GM18499 (cell line): ENCODE data around the gene ZNF548.
A peak's percentile ranks its signal among the peaks of the same experiment; 100 is the strongest.
"Not testable (repeated sequence)": the region's sequence is repeated elsewhere in the genome, so short reads cannot be mapped to it uniquely, and the experiment has no call there.

Source experiments
- ATAC-seq: cut with Tn5 transposase; IDR thresholded peaks from one replicate; pipeline ENCODE4 v1.9.1; 2021; ENCODE audit warnings: moderate number of reproducible peaks; ENCODE audit not compliant: insufficient read depth, unreplicated experiment

ZNF548 gene

DNA sequence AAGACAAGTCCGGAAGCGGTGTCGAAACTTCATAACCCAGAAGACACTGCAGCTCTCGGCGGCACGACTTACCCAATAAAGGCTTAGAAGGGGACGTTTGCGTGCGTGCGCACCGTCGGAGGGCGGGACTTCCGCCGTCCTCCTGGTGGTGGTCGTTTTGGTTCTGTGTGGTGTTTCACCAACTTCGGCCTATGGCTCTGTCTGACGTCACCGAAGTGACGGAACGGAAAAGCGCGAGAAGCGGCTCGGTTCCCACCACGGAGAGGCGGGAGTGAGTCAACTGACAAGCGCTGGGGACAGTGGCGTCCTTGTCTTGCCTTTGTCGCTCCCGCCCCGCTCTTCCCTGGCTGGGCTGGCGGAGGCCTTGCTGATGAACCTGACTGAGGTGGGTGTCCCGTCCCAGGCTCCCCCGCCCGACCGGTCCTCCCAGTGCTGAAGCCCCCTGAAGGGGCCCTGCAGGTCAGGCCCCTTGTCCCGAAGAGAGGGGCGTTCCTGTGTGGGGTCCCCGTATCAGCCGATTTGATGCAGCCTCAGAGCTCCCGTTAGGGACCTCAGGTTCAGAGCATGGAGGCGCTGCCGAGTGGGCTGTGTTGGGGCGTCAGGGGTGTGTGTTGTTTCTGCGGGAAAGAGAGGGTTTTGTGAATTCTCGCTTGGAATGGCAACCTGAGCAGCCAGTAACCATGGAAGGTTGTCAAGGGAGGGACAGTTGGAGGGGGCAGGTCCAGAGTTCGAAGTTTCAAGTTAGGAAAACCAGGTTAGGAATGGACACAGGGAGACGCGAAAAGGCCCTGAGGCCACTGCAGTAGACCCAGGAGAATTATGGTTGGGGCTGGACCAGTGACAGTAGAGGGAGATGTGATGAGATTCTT lies at the start of gene ZNF548:
Gene ZNF548, plus strand, starts transcription at position 125 of the 869 bp plus-strand sequence. Its CDS starts 246 bp downstream, at position 371.
- ATAC-seq, result peak; percentile 94

DNA sequence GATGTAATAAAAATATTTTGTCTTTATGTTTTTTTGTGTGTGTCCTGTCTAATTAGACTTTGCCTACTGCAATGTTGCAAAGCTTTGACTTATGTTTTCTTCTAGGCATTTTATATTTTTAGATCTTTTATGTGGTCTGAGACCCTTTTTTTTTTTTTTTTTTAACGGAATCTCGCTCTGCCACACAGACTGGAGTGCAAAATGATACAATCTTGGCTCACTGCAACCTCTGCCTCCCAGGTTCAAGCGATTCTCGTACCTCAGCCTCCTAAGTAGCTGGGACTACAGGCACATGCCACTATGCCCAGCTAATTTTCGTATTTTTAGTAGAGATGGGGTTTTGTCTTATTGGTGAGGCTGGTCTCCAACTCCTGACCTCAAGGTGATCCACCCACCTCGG lies 47.1 kb upstream of the ZNF548 start:
- no peak for ATAC-seq

DNA sequence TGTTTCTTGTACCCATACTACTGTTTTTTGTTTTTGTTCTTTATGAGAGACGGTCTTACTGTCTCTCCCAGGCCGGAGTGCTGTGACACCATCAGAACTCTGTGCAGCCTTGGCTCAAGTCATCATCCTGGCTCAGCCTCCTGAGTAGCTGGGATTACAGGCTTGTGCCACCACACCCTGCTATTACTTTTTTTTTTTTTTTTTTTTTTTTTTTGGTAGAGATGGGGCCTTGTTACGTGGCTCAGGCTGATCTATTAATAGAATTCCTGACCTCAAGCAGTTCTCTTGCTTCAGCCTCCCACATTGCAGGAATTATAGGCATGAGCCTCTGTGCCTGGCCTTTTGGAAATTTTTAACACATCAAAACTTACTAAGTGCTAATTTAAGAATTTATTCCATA lies 41.5 kb upstream of the ZNF548 start:
- ATAC-seq, result no peak

DNA sequence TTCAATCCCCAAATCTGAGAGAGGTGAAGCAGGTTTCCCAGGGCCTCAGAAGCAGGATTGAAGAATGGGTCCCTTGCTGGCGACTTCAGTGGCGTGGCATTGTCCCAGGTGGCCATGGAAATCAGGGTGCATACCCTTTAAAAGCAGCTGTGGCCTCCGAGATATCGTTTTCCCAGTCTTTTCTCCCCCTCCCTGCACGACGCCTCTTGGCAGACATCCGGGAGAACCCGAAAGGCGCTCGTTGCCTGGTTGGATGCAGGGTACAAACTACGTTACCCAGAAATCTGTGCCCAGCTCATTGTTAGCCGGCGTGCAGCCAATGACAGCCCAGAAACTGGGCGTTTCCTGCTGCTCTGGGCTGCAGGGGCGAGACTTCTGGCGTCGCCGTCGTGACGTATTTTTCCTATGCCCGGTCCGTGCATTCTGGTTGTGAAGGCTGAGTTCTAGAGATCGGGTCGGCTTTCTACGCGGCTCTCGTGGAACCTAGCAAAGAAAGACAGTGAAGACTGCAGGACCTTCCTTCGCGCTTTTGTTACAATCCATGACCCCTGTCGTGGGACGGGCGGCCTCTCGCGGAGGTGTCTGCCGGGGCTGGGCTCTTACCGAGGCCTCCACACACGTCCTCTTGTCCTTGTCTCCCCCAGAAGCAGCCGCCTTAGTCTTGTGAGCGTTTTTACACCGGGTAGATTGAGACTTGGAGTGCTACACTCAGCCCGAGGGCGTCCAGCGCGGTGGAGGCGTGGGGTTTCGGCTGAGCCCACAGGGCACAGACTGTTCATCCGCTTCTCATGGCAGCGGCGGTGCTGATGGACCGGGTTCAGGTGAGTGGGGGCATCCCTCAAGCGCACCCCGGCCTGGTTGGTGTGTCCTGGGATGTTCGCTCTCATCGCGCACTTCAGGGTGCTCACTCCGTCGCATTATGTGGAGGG lies 38.5 kb upstream of the ZNF548 start, which contains the start of gene ZNF304:
Gene ZNF304, plus strand, starts transcription at position 395 of the 929 bp plus-strand sequence. Its CDS starts 394 bp downstream, at position 789.
- ATAC-seq, result peak; percentile 93

DNA sequence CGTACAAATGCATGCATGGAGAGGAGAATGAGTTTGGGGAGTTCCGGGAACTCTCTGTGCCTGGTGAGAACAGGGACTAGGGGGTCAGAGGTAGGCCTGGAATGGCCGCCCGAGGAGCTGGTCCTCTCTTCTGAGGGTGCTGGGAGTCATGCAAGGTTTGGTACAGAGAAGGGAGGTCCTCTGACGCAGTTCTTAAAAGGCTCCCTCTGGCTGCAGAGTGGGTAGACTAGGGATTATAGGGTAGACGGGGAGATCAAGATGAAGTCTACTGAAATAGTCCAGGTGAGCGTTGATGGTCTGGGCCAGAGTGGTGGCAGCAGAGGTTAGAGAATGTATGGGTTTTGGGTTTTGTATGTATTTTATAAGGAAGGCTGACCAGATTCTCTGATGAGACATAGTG lies 37.8 kb upstream of the ZNF548 start:
- ATAC-seq, result no peak

DNA sequence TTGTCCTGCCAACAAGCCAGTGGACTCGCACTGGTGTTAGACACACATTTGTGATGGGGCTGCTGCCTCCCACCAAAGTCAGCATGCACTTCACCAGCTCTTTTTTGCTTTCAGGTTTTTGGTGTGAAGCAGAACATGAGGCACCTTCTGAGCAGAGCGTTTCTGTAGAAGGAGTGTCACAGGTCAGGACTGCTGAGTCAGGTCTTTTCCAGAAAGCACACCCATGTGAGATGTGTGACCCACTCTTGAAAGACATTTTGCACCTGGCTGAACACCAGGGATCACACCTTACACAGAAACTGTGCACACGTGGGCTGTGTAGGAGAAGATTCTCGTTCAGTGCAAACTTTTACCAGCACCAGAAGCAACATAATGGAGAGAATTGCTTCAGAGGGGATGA lies 33.7 kb upstream of the ZNF548 start:
- no peak for ATAC-seq

DNA sequence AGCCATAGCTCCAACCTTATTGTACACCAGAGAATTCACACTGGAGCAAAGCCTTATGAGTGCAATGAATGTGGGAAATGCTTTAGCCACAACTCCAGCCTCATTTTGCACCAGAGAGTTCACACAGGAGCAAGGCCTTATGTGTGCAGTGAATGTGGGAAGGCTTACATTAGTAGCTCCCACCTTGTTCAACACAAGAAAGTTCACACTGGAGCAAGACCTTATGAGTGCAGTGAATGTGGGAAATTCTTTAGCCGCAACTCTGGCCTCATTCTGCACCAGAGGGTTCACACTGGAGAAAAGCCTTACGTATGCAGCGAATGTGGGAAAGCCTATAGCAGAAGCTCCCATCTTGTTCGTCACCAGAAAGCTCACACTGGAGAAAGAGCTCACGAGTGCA lies 32.2 kb upstream of the ZNF548 start:
- ATAC-seq, result no peak

DNA sequence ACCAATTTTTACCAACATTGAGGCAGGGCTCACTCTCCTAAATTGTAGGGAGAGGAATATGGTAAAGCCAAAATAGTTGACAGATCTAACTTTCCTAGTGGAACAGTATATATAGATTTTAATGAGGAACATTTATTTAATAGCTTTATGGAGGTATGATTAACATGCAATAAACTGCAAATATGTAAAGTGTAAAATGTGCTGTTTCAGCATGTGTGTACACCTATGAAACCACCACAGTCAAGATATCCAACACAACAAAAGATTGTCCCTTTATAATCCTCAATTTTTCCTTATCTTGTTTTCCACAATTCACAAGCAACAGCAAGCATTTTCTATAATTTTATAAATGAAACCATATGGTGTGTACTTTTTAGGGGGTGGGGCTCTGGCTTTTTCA lies 30.4 kb upstream of the ZNF548 start:
- ATAC-seq, result no peak

DNA sequence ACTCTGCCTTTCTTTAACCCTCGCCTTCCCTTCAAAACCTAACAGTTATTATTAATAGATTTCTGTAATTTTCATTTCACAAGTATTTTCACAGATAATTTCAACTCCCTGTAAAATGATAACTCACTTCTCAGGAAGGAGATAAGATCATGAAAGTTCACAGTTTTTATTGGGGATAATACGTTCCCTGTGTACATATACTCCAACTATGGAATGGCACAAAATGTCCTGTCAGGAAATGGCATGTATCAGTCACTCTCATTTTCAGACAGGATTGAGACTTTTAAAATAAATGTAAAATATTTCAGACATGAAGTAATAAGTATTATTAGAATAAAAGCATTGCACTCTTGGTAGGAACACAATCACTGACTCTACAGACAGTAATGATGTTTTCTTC lies 27.2 kb upstream of the ZNF548 start:
- ATAC-seq, result no peak

DNA sequence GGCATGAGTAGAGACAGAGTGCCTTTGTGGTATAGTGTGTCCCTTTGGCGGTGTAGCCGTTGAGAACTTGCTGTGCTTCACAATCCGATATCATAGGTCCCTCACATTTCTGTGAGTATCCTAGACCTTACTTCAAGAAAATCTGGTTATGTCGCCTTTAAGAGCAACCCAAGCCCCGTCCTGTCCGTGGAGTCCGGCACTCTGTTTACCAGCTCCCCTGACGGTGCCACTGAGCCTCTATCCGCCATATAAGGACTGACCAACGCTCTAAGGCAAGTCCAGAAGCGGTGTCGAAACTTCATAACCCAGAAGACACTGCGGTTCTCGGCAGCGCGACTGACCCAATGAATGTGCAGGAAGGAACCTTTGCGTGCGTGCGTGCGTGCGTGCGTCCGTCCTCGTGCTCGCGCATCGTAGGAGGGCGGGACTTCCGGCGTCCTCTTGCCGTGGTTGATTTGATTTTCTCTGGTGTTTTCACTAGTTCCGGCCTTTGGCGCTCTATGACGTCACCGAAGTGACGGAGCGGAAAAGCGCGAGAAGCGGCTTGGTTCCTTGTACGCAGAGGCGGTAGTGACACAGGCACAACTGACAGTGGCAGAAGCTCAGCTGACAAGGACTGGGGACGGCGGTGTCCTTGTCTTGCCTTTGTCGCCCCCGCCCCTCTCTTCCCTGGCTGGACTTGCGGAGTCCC lies 26.5 kb upstream of the ZNF548 start, which contains the start of the genes TRAPPC2B and ZNF547:
Gene TRAPPC2B, plus strand, starts transcription at position 555 of the 691 bp plus-strand sequence. CDS start 1,283 bp downstream, outside the sequence.
Gene ZNF547, plus strand, starts transcription at position 555 of the 691 bp plus-strand sequence. CDS start 5,005 bp downstream, outside the sequence.
- ATAC-seq, result peak; percentile 95

DNA sequence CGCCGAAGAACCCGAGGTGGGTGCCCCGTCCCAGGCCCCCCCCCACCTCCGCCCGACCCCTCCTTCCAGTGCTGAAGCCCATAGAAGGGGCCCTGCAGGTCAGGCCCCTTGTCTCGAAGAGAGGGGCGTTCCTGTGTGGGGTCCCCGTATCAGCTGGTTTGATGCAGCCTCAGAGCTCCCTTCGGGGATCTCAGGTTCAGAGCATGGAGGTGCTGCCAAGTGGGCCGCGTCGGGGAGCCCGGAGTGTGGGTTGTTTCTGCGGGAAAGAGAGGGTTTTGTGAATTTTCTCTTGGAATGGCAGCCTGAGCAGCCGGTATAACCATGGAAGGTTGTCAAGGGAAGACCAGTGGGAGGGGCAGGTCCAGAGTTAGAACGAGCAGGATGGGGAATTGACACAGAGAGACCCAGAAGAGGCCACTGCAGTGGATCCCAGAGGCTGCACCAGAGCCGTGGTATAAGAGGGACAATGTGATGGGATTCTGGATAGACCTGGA lies 25.9 kb upstream of the ZNF548 start:
- no peak for ATAC-seq

DNA sequence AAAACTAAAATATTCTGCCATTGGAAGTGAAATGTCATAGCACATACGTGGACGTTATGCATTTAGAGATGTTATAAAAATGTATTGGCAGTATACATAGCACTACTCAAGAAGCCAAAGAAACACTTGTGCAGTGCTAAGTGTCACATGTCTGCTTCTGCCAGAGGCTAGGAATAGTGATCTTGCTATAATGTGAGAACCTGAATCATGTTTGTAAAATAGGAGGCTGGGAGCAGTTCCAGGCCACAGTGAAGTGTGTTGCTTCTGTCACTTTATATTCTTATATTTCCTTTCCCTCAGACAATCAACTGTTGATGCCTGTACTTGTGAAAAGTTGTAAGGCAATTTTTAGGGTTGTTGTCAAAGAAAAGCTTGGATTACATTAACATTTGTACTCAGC lies 22.9 kb upstream of the ZNF548 start:
- ATAC-seq, result no peak

DNA sequence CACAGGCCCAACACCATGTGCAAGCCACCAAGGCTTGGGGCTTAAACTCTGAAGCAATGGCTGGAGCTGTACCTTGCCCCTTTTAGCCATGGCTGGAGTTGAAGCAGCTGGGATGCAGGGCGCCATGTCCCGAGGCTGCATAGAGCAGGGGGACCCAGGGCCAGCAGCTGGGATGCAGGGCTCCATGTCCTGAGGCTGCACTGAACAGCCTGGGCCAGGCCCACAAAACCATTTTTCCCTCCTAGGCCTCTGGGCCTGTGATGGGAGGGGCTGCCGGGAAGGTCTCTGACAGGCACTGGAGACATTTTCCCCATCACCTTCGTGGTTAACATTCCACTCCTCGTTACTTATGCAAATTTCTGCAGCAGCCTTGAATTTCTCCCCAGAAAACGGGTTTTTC lies 15.5 kb upstream of the ZNF548 start:
- ATAC-seq, result no peak

DNA sequence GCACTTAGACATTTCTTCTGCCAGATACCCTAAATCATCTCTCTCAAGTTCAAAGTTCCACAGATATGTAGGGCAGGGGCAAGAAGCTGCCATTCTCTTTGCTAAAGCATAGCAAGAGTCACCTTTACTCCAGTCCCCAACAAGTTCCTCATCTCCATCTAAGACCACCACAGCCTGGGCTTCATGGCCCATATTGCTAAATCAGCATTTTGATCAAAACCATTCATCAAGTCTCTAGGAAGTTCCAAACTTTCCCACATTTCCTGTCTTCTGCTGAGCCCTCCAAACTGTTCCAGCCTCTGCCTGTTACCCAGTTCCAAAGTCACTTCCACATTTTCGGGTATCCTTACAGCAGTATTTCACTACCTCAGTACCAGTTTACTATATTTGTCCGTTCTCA lies 15.0 kb upstream of the ZNF548 start:
- ATAC-seq, result not testable (repeated sequence)

DNA sequence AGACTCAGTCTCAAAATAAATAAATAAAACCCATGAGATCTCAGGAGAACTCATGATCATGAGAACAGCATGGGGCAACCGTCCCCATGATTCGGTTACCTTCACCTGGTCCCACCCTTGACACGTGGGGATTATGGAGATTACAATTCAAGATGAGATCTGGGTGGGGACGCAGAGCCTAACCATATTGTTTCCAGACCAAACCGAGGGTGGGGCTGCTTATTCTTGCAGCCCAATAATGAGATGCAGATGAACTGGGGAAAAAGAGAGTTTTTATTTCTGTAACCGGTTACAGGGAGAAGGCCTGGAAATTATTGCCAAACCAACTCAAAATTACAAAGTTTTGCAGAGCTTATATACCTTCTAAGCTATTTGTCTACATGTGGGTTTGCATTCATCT lies 13.5 kb upstream of the ZNF548 start:
- ATAC-seq, result no peak

DNA sequence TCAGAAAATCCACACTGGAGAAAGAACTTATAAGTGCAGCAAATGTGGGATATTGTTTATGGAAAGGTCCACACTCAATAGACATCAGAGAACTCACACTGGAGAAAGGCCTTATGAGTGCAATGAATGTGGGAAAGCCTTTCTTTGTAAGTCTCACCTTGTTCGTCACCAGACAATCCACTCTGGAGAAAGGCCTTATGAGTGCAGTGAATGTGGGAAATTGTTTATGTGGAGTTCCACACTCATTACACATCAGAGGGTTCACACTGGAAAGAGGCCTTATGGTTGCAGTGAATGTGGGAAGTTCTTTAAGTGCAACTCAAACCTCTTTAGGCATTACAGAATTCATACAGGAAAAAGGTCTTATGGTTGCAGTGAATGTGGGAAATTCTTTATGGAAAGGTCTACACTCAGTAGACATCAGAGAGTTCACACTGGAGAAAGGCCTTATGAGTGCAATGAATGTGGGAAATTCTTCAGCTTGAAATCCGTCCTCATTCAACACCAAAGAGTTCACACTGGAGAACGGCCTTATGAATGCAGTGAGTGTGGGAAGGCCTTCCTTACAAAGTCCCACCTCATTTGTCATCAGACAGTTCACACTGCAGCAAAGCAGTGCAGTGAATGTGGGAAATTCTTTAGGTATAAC lies 12.0 kb upstream of the ZNF548 start:
- no peak for ATAC-seq

DNA sequence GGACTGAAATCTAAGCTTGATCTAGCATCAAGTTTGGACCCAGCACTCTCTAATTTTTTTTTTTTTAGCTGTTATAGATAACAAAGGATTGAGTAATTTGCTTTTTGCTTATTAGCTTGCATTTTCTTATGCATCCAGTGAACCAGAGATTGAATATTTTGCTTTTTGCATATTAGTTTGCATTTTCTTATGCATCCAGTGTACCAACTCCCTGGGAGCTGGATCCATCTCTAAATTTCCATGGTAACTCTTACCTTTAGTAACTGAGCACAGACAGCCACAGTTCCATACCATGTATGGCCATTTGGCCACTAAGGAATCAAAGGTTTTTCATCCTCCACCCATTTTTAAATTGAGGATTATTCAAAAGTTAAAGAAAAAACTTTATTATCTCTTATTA lies 8.7 kb upstream of the ZNF548 start:
- ATAC-seq, result no peak

DNA sequence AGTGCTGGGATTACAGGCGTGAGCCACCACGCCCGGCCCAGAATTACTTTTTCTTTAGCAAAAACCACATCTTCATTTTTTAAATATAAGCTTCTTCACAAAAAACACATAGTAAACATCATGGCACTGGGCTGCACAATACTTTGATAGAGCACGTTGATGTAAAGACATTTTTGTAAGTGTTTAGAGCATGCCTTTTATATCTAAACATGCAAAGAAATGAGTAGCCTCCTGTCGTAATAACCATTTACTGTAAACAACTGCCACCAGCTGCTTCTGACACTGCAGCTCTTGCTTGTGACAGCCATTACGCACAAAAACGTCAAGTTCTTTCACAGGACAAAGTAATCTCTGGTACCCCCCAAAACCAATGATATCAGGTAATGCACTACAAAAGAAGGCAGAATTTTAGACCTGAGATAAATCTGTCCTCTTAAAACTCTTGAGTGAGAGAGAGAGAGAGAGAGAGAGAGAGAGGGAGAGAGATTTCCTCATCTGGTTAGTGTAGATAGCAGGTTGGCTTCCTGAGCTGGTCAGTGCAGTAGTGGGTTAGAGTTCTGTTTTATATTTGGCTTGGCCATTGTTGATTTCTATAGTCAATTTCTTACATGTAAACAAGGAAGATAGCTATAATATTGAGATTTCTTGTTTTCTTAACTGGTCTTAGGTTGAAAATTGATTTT lies 6.7 kb upstream of the ZNF548 start:
- no peak for ATAC-seq

DNA sequence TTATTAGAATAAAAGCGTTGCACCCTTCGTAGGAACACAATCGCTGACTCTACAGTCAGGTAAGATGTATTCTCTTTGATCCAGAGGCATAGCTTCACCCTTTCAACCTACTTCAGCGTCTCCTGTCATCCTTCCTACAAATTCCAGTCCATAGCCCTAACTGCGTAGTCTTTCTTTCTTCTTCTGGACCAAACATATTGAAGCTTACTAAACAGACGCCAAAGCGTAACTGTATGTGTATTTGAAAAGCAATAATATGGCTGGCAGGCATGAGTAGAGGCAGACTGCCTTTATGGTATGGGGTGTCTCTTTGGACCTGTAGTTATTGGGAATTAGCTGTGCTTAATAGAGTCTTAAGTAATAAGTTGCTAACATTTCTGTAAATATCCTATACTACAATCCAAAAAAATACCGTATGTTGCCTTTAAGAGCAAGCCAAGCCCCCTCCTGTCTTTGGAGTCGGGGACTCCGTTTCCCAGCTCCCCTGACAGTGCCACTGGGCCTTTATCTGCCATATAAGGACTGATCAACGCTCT lies 392 bp upstream of the ZNF548 start:
- ATAC-seq, result no peak
